OCI-LY1 (cell line): ENCODE measurements around the gene TMEM38B.

Experiments
- CTCF ChIP-seq: fragments of 200-600 bp; sonication (generic), shearing (Covaris generic); IDR thresholded peaks from 2 replicates; pipeline ENCODE4 v1.5.1; 2017; ENCODE audit warnings: mild to moderate bottlenecking, antibody characterized with exemption, low read length, moderate library complexity, mixed read lengths
- EZH2 ChIP-seq: fragments of 200-600 bp; sonication (generic), shearing (Covaris generic); IDR thresholded peaks from 2 replicates; pipeline ENCODE4 v1.8.0; 2017; ENCODE audit warnings: borderline replicate concordance, mixed run types, mild to moderate bottlenecking, antibody characterized with exemption, low read length, moderate library complexity, mixed read lengths

DNA sequence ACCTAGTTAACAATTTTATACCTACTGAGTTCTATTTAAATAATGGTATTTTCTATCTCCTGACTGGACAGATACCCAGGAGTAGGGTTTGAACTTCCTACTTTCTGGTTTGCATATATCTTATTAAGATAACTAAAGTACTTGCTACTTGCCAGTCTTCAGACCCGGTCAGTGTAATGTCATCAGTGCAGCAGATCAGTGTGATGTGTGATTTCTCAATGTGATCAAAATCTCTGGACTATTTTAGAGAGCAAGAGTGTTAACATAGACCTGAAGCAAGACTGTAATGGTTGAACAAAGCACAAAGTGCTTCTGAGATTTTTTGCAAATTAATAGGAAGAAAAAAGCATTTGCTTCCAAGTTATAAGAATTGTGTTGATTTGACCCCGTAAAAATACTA is 6.8 kb downstream of the TMEM38B start:
- TF ChIP-seq CTCF (no peak), EZH2 (no peak)
